HG03045 (cell line): Measurements from ENCODE around the gene HSPA6.
"Not testable (repeated sequence)": the region's sequence is repeated elsewhere in the genome, so short reads cannot be mapped to it uniquely, and the experiment has no call there.

Experiments
- ATAC-seq: cut with Tn5 transposase; IDR thresholded peaks from one replicate; pipeline ENCODE4 v1.9.1; 2021; ENCODE audit warnings: mild to moderate bottlenecking, moderate library complexity; ENCODE audit not compliant: unreplicated experiment

The HSPA6 gene

DNA sequence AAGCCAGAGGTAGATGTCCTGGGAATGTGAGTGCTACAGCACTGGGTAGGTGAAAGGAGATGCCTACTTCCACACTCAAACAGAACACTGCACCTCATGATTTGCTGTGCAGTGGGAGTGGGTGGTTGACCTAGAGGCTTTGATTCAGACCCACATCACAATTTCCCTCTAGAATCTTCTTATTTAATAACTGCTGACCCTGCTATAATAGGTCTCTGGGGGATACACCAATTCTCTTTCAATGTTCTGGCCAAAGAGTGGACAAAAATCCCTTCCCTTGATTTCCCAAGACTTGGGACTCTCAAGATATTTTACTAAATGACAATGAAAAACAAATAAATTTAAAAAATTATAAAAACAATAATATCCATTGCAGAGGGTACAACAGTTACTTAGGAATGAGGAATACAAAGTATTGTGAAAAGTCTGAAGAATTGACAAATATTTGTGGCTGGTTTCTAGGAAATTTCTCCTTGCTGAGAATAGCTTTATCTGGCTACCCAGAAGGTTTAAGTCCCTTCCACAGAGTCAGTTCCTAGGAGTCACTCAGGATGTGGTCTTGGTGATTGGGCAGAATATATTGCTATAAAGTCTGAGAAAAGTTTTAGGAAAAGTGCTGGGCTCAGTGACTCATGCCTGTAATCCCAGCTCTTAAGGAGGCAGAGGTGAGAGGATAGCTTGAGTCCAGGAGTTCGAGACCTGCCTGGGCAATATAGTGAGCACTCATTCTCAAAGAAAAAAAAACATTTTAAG, 21.5 kb upstream of the HSPA6 start:
- ATAC-seq: no peak

DNA sequence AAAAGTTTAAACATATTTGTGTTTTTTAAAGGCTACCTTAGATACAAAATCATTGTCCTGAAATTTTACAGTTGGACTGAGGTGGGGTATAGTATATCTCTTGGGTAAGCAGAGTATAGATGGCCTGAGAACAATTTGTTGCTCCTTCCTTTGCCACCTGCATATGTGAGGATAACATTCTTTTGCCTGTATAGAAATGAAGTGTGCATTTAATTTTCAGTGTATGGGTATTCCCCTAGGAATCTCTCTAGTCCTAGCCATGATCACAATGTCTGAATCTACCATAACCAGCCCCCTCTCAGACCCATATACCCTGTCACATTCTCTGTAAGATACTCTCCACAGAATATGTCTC, 21.0 kb upstream of the HSPA6 start:
- no peak for ATAC-seq

DNA sequence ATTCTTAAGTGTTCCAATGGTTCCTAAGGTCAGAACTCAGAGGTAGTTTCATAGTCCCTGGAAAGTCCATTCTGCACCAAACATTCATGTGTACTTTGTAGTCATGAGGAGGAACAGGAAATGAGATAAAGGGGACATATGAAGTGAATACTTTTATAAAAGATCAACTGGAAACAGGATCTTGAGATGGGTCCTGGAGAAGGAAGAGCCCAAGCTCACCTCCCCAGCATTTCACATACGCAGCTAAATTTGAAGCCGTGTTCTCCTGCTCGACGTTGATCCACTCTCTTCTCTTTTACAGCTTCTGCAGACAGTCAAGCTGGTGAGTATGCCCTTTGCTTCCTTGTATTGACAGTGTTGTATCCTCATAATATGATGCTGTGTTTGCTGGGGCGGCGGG, 18.7 kb upstream of the HSPA6 start:
- ATAC-seq: no peak

DNA sequence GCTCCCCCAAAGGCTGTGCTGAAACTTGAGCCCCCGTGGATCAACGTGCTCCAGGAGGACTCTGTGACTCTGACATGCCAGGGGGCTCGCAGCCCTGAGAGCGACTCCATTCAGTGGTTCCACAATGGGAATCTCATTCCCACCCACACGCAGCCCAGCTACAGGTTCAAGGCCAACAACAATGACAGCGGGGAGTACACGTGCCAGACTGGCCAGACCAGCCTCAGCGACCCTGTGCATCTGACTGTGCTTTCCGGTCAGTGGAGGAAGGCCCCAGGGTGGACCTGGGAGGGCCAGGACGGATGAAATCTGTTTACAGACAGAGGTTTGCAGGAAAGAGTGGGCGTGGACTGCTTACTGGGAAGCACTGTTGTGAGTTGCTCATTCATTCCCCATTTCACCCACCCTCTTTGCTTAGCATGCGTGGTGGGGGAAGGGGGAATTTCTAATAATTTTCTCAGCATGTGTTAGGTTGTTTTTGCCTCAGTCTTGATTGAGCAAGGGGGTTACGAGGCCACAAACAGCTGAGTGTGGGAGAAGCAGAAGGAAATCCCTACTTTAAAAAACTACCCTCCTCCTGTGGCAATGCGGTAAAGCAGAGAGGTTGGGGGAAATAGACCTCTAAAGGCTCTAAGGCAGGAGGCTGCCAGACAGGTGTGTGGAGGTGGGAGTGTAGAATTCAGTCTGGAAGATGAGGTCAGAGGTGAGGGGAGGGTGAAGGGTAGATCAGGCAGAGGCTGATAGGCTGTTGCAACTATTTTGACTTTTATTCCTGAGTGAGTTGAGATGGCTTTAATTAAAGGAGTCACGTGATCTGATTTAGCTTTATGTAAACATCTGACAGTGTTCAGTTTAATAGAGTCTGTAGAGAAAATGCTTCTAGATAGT, 17.8 kb upstream of the HSPA6 start:
- no peak for ATAC-seq

DNA sequence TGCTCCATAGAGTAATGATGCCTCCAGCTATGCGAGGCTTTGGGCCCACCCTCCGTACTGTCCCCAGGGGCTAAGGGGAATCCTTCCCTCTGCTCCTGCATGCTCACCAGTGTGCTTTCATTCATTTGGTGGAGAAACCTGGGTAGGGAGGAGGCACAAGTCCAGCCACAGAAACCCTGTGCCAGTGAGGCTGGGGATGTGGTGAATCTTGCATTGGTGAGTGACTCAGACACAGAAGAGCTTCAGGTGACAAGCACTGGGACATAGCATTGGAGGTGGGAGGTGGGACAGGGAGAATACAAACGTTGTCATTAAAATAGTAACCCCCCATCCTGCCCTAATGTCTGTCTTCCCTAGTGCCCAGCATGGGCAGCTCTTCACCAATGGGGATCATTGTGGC, 13.9 kb upstream of the HSPA6 start:
- ATAC-seq: no peak

DNA sequence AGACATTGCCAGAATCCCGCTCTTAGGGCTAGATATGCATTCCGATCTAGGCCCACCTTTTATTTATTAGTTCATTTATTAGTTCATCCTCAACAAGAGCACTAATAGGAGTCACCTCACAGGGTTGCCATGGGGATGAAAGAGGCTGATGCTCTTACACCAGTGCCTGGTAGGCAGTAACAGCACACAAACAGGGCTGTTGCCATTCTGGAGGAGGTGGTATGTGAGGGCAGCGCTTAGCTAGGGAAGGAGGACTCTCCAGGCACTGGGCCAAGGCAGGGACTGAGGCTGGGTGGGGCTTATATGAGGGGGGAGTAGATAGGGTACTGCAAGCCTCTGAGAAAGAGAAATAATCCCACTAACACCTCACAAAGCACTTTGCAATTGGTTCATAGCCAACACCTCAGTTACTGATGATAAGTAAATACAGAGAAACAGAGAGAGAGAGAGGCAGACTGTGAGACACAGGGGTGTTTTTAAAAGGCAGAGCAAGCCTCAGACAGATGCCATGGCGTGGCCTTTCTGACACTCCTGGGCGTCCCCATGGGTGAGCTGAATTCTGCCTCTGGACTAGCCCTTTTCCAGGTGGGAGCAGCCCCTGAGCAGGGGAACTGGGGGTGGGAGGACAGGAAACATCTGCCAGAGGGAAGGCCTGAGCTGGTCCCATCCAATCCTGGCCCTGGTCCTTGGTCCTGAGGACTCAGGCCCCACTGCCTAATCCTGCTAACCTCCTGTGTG, 13.2 kb upstream of the HSPA6 start:
- ATAC-seq: no peak

DNA sequence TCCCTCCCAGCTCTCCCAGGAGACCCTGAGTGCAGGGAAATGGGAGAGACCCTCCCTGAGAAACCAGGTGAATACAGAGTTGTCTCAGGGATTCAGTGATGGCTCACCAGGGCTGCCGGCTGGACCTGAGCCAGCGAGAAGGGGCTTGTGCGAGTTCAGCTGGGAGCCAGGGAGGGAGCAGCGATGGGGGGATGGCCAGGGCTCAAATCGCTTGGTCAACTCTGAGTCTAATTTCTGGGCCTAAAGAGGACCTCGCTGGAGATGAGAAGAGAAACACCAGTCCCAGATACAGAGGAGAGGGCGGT, 12.6 kb upstream of the HSPA6 start:
- ATAC-seq: no peak

DNA sequence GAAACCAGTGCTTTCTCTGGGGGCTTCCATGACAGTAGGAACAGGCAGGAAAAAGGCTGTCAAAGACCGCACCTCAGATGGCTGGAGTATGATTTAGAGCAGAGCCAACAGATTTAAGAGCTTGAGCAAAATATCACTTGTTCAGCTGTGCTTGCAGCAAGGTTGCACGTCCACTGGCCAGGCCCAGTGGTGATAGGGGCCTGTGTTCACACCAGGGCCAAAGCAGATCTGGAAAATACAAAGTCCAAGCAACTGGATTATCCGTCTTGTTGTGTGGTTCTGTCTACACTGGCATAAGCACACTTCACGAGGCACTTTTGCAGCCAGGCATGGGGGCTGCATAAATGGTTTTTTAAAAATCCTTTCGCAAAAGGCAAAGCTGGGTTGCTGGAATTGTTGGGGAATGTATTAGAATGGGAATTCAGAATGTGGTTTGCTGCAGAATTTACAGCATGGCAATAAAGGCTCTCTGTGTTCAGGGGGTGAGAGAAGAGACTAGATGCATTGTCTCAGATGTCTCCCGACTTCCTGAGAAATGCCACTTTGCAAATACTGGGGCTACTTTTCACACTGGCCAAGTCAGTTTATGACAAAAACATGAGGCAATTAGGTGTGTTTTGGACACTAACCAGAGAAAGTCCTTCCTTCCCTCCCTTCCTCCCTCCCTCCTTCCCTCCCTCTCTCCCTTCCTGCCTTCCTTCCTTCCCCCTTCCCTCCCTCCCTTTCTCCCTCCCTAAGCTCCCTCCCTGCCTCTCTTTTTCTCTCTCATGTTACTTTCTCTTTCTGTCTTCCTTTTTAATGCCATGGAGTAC, 11.5 kb upstream of the HSPA6 start:
- not testable (repeated sequence) for ATAC-seq

DNA sequence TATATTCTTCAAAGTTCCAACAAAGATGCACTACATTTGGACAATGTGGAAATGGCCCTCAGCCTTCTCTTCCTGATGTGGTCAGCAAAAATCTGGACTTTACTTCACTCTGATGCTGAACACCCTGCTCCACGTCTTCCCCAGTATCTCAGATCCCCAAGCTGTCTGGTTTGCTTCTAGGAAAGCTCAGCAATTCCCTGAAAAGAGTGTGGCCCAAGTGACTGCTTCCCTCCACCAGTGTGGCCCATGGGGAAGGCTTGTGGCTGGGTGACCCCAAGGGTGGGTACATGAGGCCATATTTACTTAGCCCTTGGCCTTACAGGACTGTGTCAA, 10.9 kb upstream of the HSPA6 start:
- not testable (repeated sequence) for ATAC-seq

DNA sequence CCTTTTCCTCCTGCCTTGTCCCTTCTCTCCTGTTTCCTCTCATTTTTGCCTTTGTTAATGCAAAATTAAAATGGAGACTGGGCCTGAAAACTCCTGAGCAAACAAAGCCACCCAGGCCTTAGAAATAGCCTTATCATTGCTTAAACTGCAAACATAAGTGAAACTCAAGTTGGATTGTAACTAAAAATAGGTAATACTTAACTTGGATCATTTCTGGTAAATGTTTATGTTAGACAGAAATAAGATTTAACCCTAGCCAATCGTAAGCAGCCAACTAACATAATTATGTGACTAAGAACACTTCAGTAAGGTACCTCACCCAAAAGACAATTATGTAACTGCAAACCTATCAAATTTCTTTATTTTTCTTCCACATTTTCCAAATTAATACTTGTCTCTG, 10.4 kb upstream of the HSPA6 start:
- not testable (repeated sequence) for ATAC-seq

DNA sequence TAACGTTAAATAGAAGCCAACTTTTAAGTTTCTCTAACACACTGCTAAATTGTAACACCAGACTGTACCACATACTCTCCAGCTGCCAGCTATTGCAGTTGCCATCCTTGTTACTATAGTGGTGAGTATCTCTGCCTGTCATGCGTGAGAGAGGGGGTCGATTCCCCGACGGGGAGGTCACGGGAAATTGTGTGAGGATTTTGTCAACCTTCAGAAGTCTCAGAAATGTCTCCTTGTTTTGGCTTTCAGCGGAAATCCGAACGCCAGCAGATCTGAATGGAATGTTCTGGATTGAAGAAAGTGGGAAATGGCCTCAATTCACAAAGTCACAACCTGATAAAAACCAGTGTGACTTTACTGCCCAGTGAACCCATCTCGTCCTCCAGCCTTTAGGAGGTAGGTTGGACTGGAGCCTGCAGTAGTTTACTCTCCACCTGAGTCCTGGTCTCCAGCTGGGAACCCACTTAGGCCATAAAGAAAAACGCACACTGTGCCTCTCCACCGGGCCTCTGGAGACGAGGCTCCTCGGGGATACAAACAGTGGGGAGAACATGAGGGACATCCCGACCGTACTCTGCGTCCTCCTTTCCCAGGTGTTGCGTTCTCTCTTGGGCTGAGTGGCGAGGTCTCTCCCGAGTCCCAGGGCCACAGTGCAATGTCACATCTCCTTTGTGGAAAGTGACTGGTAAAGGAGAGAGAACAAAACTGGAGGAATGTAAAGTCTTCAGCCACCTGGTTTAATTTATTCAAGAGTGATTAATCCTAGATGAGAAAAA, 1.1 kb upstream of the HSPA6 start:
- peak; percentile 10 for ATAC-seq

DNA sequence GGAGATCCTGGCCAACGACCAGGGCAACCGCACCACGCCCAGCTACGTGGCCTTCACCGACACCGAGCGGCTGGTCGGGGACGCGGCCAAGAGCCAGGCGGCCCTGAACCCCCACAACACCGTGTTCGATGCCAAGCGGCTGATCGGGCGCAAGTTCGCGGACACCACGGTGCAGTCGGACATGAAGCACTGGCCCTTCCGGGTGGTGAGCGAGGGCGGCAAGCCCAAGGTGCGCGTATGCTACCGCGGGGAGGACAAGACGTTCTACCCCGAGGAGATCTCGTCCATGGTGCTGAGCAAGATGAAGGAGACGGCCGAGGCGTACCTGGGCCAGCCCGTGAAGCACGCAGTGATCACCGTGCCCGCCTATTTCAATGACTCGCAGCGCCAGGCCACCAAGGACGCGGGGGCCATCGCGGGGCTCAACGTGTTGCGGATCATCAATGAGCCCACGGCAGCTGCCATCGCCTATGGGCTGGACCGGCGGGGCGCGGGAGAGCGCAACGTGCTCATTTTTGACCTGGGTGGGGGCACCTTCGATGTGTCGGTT, 477 bp downstream of the HSPA6 start:
- peak; percentile 21 for ATAC-seq

DNA sequence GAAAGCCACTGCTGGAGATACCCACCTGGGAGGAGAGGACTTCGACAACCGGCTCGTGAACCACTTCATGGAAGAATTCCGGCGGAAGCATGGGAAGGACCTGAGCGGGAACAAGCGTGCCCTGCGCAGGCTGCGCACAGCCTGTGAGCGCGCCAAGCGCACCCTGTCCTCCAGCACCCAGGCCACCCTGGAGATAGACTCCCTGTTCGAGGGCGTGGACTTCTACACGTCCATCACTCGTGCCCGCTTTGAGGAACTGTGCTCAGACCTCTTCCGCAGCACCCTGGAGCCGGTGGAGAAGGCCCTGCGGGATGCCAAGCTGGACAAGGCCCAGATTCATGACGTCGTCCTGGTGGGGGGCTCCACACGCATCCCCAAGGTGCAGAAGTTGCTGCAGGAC, 981 bp downstream of the HSPA6 start:
- not testable (repeated sequence) for ATAC-seq

DNA sequence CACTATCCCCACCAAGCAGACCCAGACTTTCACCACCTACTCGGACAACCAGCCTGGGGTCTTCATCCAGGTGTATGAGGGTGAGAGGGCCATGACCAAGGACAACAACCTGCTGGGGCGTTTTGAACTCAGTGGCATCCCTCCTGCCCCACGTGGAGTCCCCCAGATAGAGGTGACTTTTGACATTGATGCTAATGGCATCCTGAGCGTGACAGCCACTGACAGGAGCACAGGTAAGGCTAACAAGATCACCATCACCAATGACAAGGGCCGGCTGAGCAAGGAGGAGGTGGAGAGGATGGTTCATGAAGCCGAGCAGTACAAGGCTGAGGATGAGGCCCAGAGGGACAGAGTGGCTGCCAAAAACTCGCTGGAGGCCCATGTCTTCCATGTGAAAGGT, 1.6 kb downstream of the HSPA6 start:
- not testable (repeated sequence) for ATAC-seq

DNA sequence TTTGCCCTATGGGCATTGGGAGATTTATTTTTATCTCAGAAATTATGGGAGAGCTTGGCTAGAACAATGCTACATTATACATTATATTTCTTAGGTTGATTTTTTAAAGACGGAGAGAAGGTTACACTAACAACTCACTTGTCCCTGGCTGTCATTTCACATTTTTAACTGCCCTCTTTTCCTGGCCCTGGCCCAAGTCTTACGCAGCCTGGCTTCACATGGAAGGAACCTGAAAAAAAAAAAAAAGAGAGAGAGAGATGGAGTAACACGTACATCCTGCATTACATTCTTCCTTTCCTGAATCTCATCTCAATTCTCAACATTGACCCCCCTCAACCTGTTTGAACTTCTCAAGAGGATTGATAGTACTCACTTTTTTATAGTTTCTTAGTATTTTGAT, 4.2 kb downstream of the HSPA6 start:
- ATAC-seq: not testable (repeated sequence)

DNA sequence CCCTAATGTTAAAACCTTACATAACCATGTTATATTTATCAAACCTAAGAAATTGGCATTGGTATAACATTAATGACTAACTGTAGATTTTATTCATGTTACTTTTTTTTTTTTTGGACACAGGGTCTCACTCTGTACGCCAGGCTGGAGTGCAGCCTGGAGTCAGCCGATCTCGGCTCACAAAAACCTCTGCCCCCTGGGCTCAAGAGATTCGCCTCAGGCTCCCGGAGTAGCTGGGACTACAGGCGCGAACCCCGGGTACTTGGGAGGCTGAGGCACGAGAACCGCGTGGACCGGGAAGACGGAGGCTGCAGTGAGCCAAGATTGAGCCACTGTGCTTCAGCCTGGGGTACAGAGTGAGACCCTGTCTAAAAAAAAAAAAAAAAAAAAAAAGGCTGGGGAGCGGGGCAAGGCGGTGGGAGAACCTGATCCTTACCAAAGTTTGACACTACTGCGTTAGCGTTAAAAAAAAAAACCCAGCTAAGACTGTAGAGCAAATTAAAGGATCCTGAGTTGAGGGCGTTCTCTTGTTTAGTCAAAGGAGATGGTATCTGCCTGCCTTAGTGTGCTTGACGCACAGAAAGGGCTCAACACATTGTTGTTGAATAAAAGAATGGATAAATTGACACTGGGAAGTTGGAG, 5.2 kb downstream of the HSPA6 start:
- ATAC-seq: not testable (repeated sequence)

DNA sequence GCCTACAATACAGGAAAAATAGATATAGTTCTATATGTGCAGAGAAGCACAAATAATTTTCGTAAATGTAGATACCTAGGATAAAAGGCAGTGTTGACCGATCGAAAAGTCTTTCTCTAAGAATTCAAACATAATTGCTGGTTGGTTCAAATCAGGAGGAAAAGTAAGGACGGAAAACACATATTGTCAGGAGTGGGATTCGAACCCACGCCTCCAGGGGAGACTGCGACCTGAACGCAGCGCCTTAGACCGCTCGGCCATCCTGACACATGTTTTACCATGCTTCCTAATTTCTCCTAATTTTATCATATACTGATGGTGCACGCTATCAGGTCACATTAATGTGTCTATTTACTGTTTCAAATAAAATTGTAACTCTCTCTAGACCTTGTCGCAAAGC, 5.8 kb downstream of the HSPA6 start:
- ATAC-seq: peak; percentile 38

DNA sequence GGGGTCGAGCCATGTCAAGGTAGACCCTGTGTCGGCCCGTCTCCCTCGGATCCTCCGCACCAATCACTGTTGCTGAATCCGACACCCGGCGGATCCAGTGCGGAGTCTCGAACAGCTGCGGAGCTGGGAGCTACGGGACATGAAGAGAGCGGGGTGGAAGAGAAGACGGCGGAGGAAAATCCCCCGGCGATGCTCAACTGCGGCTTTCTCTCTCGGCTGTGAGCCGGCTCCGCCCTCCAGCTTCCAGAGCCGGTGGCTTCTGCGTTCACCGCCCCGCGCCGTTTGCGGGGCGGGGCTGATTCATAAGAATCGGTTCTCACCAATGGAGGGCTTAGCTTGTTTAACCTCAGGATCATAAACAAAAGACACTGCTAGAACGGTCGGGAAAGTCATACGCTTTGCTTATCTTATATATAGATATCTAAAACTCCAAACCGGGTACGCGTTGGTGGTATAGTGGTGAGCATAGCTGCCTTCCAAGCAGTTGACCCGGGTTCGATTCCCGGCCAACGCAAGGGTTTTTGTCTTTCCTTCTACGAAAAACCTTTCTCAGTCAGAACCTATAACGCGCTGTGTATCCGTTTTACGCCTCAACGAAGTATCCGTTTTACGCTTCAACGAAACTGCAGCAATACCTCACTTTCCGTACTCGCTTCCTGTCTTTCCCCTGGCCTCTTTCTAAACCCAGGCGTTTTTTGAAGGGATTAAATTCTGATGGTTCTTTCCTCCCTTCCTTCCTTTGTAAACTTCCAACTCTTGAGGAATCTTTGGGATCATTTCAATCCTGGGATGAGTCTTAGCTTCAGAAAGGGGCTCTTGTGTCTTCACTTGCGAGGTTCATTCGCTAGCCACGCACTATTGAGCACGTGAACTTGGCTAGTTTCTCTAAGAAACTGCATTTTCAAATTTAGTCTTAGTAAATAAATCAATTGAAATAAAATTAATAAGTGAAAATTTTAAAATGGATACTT, 6.6 kb downstream of the HSPA6 start:
- ATAC-seq: peak; percentile 60
